HG03039 (cell line): ENCODE data around the gene ITGB6.

ENCODE experiments used
- ATAC-seq: cut with Tn5 transposase; IDR thresholded peaks from one replicate; pipeline ENCODE4 v1.9.1; 2021; ENCODE audit warnings: mild to moderate bottlenecking, moderate library complexity; ENCODE audit not compliant: unreplicated experiment

The ITGB6 gene

GRCh38 chr2:160222546-160223283, 22.6 kb upstream of the ITGB6 start:
- ATAC-seq, result no peak

DNA sequence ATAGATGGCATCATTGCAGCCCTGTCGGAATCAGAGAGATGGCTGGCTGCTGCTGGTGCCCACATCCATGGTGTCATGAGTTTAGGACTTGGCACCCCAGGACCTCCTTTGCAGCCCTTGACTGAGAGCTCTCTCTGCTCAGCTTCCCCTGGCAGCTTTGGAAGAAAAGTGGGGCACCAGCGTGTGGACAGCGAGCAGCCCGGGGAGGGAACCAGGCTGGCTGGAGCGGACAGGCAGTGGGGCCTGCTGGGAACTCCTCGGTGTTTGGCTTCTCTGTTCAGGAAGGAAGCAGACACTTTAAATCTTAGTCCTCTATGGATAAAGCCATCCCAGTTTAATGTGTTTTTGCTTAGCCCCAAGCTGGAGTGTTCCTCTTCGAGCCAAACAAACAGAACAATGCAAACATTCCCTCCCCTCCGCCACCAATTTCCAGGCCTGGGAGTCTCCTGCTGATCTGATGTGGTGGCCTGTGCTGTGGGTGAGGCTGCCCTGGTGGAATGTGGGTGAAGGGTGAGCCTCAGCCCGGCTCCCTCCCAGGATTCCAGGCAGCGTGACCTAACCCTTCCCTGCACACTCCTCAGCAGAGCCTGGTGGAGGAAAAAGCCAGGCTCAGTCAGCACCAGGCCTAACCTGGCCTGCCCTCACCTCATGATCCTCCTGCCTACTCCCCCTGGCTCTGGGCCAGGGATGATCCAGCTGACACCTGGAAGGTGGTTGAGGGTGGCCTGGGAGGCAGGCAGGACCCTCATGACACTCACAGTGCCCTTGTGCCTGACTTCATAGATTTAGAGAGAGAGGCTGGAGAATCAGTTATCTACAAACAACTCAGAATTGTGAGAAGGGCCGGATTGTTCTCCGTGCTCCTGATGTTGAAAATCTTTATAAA, 21.6 kb upstream of the ITGB6 start:
- ATAC-seq, result no peak

GRCh38 chr2:160220545-160221009, 20.5 kb upstream of the ITGB6 start:
- ATAC-seq, result no peak

DNA sequence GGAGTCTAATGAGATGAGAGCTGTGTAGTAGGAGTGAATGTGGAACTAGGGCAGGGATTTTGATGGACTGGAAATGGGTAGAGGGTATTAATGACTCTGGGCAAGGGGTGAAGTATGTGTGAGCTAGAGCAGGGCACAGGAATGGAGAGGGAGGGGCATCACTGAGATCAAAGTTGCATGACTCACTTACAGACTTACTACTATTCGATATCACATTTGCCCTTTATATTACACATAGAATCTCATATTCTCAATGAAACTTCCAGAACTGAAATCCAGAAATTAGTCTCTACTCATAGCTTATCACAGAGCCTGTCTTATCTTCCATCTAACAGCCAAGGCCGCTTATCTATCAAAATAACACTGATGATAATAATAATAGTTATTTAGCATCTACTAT, 20.0 kb upstream of the ITGB6 start:
- no peak for ATAC-seq

DNA sequence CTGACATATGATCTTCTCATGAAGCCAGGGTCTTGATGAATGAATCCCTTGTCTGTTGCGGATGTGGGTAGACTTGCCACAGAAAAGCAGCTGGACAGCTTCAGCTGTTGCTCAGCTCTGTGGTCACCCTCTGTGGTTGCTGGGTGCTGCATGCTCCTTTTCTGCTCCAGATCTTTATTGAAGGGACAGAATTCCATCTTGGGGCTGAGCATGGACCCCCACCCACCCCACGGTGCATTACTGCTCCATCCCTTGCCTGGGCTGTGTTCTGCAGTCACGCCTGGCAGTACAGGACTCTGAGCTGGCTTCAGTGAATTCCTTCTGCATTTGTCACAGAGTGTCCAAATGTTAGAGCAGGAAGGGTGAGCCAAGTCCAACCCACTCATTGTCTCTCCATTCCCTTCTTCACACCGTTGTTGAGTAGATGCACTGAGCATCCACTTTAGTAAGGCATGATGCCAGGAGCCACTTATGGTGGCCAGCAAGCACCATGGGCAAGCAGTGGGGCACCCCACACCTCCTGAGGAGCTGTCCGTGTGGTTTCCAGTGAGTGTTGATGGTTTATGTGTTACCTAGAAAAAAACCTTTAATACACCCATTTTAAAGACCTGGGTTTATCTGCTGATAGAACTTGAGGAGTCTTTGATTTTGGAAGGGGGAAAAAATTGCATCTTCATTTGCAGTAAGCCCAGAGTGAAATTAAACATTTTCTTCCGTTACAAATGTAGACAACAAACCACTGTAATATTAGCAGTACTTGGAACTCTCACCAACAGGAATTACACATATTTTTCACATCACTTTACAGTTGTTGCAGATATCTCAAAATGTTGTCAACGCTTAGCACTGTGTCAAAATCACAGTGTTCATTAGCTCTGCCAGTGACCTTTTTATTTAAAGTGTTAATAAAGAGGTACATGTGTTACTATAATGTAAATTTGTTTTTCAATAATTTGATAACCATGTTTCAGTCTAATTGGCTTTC, 14.7 kb upstream of the ITGB6 start:
- no peak for ATAC-seq

DNA sequence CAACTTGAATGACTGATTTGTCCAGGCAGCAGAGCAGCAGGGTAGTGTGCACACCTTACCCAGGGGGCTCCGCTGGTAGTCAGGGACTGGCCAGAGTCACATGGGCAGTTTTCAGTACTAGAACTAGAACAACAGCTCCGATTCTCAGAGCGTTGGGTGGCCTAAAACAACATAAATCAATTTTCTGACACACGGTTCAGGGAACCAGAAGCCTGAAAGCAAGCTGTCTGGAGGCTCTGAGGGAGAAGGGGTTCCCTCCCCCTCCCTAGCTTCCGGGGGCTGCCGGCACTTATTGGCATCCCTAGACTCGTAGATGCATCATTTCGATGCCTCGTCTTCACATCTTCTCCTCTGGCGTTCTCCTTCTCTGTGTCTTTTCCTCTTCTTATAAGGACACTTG, 13.4 kb upstream of the ITGB6 start:
- no peak for ATAC-seq

- ATAC-seq, result peak; percentile 93
Observed at GRCh38 chr2:160210599-160211138, 10.6 kb upstream of the ITGB6 start.

DNA sequence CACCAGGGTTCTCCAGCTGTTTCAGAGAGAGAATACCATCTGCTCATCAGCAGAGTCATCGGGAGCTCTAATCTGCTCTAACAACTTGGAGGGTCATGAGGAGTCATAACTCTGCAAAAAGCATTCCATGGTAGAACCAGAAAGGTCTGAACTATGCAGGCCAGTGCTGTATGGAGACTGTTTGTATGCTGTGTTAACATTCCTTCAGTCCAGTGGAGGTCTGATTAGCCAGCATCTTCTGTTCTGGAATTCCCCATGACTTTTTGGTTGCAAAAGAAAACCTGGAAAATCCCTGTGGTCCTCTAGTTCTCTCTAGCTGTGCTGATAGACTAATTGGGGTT, 9.4 kb upstream of the ITGB6 start:
- no peak for ATAC-seq

GRCh38 chr2:160208655-160209515, 8.8 kb upstream of the ITGB6 start:
- ATAC-seq, result no peak

- ATAC-seq, result peak; percentile 28
Observed at GRCh38 chr2:160207804-160208654, 8.0 kb upstream of the ITGB6 start.

- ATAC-seq, result no peak
Observed at GRCh38 chr2:160207271-160207670, 7.2 kb upstream of the ITGB6 start.

GRCh38 chr2:160206436-160206835, 6.4 kb upstream of the ITGB6 start:
- no peak for ATAC-seq

DNA sequence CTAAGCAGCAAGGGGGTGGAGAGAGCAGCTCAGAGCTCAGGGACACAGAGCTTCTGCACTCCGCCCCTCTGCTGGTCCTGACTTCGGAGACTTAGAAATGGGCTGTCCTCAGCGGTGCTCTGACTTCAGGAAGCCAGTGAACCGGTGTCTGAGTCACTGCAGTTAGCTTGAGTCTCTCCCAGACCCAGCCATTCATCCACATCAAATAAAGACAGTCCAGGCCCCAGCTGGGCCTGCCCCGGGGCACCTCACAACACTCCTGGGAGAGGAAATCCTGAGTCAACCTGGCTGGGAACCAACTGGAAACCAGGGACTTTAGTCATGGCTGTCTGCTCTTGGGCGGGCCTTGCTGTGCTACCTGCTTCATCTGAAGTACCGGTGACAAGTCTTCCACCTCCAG, 5.4 kb upstream of the ITGB6 start:
- ATAC-seq, result no peak

DNA sequence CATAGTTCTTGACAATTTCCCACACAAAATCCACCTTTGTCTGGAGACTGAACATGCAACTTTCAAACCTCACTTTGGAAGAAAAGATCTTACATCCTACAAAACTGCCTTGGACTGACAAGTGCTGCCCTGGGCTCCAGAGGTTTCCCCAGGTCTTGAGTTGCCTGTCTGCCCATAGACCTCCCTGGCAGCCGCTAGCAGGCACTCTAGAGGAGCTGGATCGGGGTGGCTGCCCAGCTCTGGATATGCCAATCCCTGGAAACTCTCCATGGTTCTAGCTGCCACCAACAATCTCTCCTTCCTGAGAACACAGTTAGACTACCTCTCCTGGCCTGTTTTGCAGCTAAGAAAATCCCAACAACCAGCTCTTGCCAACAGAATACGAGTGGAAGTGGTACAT, 3.4 kb upstream of the ITGB6 start:
- no peak for ATAC-seq

DNA sequence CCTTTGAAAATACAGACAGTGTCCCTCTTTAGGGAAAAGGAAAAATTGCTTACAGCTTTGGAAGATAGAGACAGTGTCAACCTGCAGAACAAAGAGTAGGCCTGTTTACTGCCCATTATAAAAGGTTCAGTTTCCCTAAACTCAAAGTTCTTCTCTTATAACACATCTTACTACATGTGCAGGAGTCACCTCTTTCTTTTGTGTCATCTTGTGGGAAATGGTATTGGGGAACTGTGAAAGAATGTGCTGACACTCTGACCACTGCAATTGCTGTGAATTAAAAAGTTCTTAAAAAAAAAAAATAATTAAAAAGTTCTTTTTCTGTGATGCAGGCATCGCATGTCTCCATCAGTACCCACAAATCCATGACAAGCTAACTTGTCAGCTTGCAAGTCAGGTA, 2.9 kb upstream of the ITGB6 start:
- ATAC-seq, result no peak

- ATAC-seq, result no peak
Observed at GRCh38 chr2:160201849-160202539, 1.9 kb upstream of the ITGB6 start.

- ATAC-seq, result no peak
Observed at GRCh38 chr2:160200921-160201320, 849 bp upstream of the ITGB6 start.

DNA sequence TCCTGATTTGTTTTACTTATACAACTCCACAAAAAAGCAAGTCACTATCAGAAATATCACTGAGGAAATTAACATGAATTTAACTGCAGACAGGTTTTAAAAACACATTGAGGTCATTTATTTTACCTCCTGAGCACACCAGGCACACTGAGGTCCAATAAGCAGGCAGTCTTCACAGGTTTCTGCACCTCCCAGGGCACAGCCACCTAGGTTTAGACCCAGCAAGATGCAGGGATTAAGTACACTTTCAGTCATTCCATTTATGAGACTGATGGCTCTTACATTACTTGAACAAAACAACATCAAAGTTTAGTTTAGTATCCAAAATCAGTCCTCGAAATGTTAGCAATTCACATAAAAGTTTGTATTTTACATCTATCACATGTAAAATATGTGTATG, 1.0 kb downstream of the ITGB6 start:
- no peak for ATAC-seq
